Measurements from ENCODE around the gene CIB1.
A peak's percentile ranks its signal among the peaks of the same experiment; 100 is the strongest.
"Not testable (repeated sequence)": the region's sequence is repeated elsewhere in the genome, so short reads cannot be mapped to it uniquely, and the experiment has no call there.

CIB1 gene

GRCh38 chr15:90191344-90191687 lies 42.4 kb downstream of the CIB1 start:
- DNase-seq: no peak

GRCh38 chr15:90190606-90191343 lies 43.0 kb downstream of the CIB1 start:
- DNase-seq: no peak

GRCh38 chr15:90189781-90190467 lies 43.8 kb downstream of the CIB1 start:
- no peak for DNase-seq

GRCh38 chr15:90188914-90189748 lies 44.6 kb downstream of the CIB1 start:
- DNase-seq: no peak

GRCh38 chr15:90188065-90188464 lies 45.7 kb downstream of the CIB1 start:
- not testable (repeated sequence) for DNase-seq

GRCh38 chr15:90187257-90187868 lies 46.4 kb downstream of the CIB1 start:
- no peak for DNase-seq

GRCh38 chr15:90184786-90185704 lies 48.7 kb downstream of the CIB1 start:
- DNase-seq: peak; percentile 65

GRCh38 chr15:90184119-90184785 lies 49.5 kb downstream of the CIB1 start:
- peak; percentile 27 for DNase-seq

- DNase-seq: no peak
Observed at GRCh38 chr15:90181776-90182175, 52.0 kb downstream of the CIB1 start.

Measured in CD4-positive, alpha-beta T cell treated with Interleukin-12 subunit alpha and Interleukin-12 subunit beta, for 1 hour (primary cell).